Endothelial cell of umbilical vein (primary cell): Measurements from ENCODE around the gene STKLD1. TPM values are rescaled to one million over a fixed set of nuclear protein-coding genes. Genes with fewer than 3 reads are reported as not detected.

Experiments used
- BruUV-seq: library from RNA; stranded (reverse); fragments of 400-500 nt; replicated peaks from 2 replicates; lab custom pipeline; 2021; lab: Mats Ljungman, UMichigan
- CTCF ChIA-PET: fragments of 300-600, 350-600 bp; sonication (Branson Sonifier 250); formaldehyde crosslinking; loops from one replicate; lab custom pipeline; 2021; ENCODE audit warnings: antibody characterized with exemption, inconsistent platforms; lab: Charles Lee
- POLR2A ChIA-PET: fragments of 300-600, 350-600 bp; sonication (Branson Sonifier 250); formaldehyde crosslinking; loops from one replicate; lab custom pipeline; 2021; ENCODE audit warnings: antibody characterized with exemption, inconsistent platforms; lab: Charles Lee
- DNase-seq: peaks from one replicate; pipeline ENCODE4 v3.0.0-alpha.2; 2011; ENCODE audit warnings: low read depth, low spot score
- FAIRE-seq: peaks from 2 replicates; lab custom pipeline; 2011; peaks lifted over from hg19 to GRCh38; lab: Jason Lieb, UNC
- H2AFZ ChIP-seq: 2 replicates; pipeline ENCODE4 v1.6.0; 2012; ENCODE audit warnings: low read depth, low read length, control low read depth, inconsistent platforms
- H3K27ac ChIP-seq: 2 replicates; pipeline ENCODE4 v1.5.1; 2011; ENCODE audit warnings: low read depth, mild to moderate bottlenecking, control low read depth, low read length, moderate library complexity; ENCODE audit not compliant: insufficient read depth
- H3K27me3 ChIP-seq, 2 experiments: 2 replicates each; pipeline versions ENCODE4 v1.6.0 to v1.6.1; 2011; ENCODE audit warnings: low read length in 2 of 2, mixed read lengths in 1 of 2; ENCODE audit not compliant: control insufficient read depth in 2 of 2, insufficient read depth in 2 of 2
- H3K36me3 ChIP-seq, 2 experiments: 2 replicates in 1 of 2; 3 replicates in 1 of 2; pipeline ENCODE4 v1.5.1; 2011; ENCODE audit warnings: low read length in 2 of 2, mild to moderate bottlenecking in 1 of 2, moderate library complexity in 1 of 2; ENCODE audit not compliant: control insufficient read depth in 2 of 2, insufficient read depth in 2 of 2; ENCODE audit errors: extremely low read depth in 1 of 2
- H3K4me1 ChIP-seq: 3 replicates; pipeline ENCODE4 v1.5.1; 2011; ENCODE audit warnings: mild to moderate bottlenecking, low read length; ENCODE audit not compliant: control insufficient read depth, insufficient read depth; ENCODE audit errors: extremely low read depth
- H3K4me2 ChIP-seq: 2 replicates; pipeline ENCODE4 v1.6.1; 2011; ENCODE audit warnings: low read length, control low read depth, mixed read lengths; ENCODE audit not compliant: insufficient read depth
- H3K4me3 ChIP-seq, 3 experiments: fragments of 200-600 bp in 1 of 3; sonication (generic), shearing (Covaris generic) in 1 of 3; replicated peaks in 1 of 3; 2 replicates each; pipeline ENCODE4 v1.5.1; 2011 to 2016; ENCODE audit warnings: control low read depth in 3 of 3, low read length in 3 of 3, mild to moderate bottlenecking in 2 of 3, inconsistent platforms in 1 of 3, low read depth in 1 of 3, moderate library complexity in 1 of 3; ENCODE audit not compliant: insufficient read depth in 1 of 3
- H3K79me2 ChIP-seq: 2 replicates; pipeline ENCODE4 v1.6.0; 2012; ENCODE audit warnings: low read length, inconsistent platforms; ENCODE audit not compliant: control insufficient read depth, insufficient read depth
- H3K9ac ChIP-seq: replicated peaks from 2 replicates; pipeline ENCODE3; 2011; ENCODE audit warnings: low read length, control low read depth; ENCODE audit not compliant: insufficient read depth; ENCODE audit errors: extremely low read depth
- H3K9me1 ChIP-seq: replicated peaks from 3 replicates; pipeline ENCODE4 v1.6.0; 2011; ENCODE audit warnings: mild to moderate bottlenecking, low read length; ENCODE audit not compliant: control insufficient read depth, insufficient read depth; ENCODE audit errors: extremely low read depth
- H3K9me3 ChIP-seq: replicated peaks from 2 replicates; pipeline ENCODE4 v1.5.1; 2012; ENCODE audit warnings: low read length, inconsistent platforms; ENCODE audit not compliant: control insufficient read depth, insufficient read depth
- H4K20me1 ChIP-seq: replicated peaks from 2 replicates; pipeline ENCODE3; 2011; ENCODE audit warnings: mild to moderate bottlenecking, low read length; ENCODE audit not compliant: control insufficient read depth, insufficient read depth; ENCODE audit errors: extremely low read depth
- EZH2 ChIP-seq: IDR thresholded peaks from 2 replicates; pipeline ENCODE4 v1.6.1; 2012; ENCODE audit warnings: borderline replicate concordance, low read depth, mild to moderate bottlenecking, moderate library complexity, low read length, inconsistent platforms; ENCODE audit not compliant: severe bottlenecking
- FOS ChIP-seq: IDR thresholded peaks from 2 replicates; pipeline ENCODE4 v1.6.1; 2011; ENCODE audit warnings: mild to moderate bottlenecking, low read length, moderate library complexity, borderline replicate concordance; ENCODE audit not compliant: insufficient read depth
- GATA2 ChIP-seq: IDR thresholded peaks from 2 replicates; pipeline ENCODE4 v1.7.0; 2011; ENCODE audit warnings: low read depth, mild to moderate bottlenecking, moderate library complexity, mixed read lengths, low read length; ENCODE audit not compliant: insufficient read length, insufficient read depth
- JUN ChIP-seq: IDR thresholded peaks from 2 replicates; pipeline ENCODE4 v1.6.1; 2011; ENCODE audit warnings: borderline replicate concordance, low read depth; ENCODE audit not compliant: insufficient read length, insufficient read depth
- MYC ChIP-seq: IDR thresholded peaks from one replicate; pipeline ENCODE4 v1.6.1; 2011; ENCODE audit warnings: mild to moderate bottlenecking, low read depth, low read length
- POLR2A ChIP-seq: IDR thresholded peaks from 2 replicates; pipeline ENCODE4 v1.6.1; 2012; ENCODE audit warnings: low read depth, mild to moderate bottlenecking, control low read depth, low read length
- POLR2AphosphoS5 ChIP-seq: IDR thresholded peaks from 2 replicates; pipeline ENCODE4 v1.6.1; 2012; ENCODE audit warnings: low read depth, mild to moderate bottlenecking, control low read depth, low read length, moderate library complexity; ENCODE audit not compliant: insufficient read depth
- dilution Hi-C: fragments of 300-500 bp; cut with MboI; formaldehyde crosslinking; loops from one replicate; pipeline ENCODE4 v1.15.0; 2019; ENCODE audit warnings: low sequenced_read_pairs; ENCODE audit not compliant: extremely low pct_ligation_motif_present
- intact Hi-C: fragments of 100-400 bp; cut with micrococcal nuclease; formaldehyde crosslinking; loops from one replicate; pipeline ENCODE4 v1.10.0; 2022
- polyA plus RNA-seq, 4 experiments: library from polyadenylated mRNA; depleted of rRNA in 3 of 4; stranded (reverse) in 3 of 4; unstranded in 1 of 4; fragments of >200 nt; gene quantifications; 2 replicates each; pipeline versions ENCODE4 v1.2.1 to v1.2.3, GENCODE V29; 2011 to 2012; ENCODE audit warnings: missing spikeins in 1 of 4
- total RNA-seq: library from RNA; stranded (reverse); gene quantifications from 2 replicates; pipeline ENCODE4 v1.2.3, GENCODE V29; 2021
- TF ChIP-seq, protein P1 (sequence below), 2 donors: IDR thresholded peaks; 1 replicate in 1 of 2; 2 replicates in 1 of 2; pipeline ENCODE4 v1.5.1; 2011; ENCODE audit warnings: low read length in 2 of 2, mild to moderate bottlenecking in 2 of 2, moderate library complexity in 2 of 2, control low read depth in 1 of 2, inconsistent platforms in 1 of 2, low read depth in 1 of 2; ENCODE audit not compliant: insufficient read depth in 1 of 2; ENCODE audit errors: extremely low read depth in 1 of 2
- TF ChIP-seq, protein P2 (sequence below): IDR thresholded peaks from 2 replicates; pipeline ENCODE4 v1.6.1; 2011; ENCODE audit not compliant: insufficient read depth, insufficient read length

Gene STKLD1
- total and polyA plus RNA-seq, 2 donors (not counting 3 experiments of a cell fraction or from before 2014, with no cell fraction given): 0.29 to 0.77 TPM

DNA sequence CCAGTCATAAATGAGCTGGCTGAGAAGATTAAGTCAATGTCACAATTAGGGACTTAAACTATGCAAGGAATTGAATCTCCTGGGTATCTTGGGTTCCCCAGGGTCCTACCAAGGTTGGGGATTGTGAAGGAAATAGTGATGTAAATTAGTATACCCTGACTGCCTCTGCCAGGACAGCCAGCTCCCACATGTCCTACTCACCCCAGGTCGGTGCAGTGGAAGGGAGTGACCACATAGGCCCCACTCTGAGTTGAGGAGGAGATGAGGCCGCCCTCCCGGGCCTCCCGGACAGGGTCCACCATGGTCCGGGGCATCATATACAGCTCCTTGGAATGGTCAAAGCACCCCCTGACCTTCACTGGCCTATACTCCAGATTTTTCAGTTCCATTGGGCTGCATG, 22.6 kb upstream of the STKLD1 start:
- peaks cover 15 to 28% of the 10 kb centered on the region in 2 experiments for H3K36me3 ChIP-seq
- H4K20me1 ChIP-seq: no peaks in the 10 kb centered on the region
- no peaks in the 10 kb centered on the region for H3K9me3 ChIP-seq
- DNase-seq (no peak), FAIRE-seq (no peak)
- no peak overlapping the region for H3K4me2 ChIP-seq
- dilution Hi-C loops: no loop called here
- H3K4me3 ChIP-seq: no peak overlapping the region
- CTCF ChIA-PET: no interaction called here
- peaks cover 20% of the 10 kb centered on the region for H3K79me2 ChIP-seq
- no peak overlapping the region for H2AFZ ChIP-seq
- no peak for TF ChIP-seq EZH2
- no peak for TF ChIP-seq POLR2AphosphoS5
- no peak for TF ChIP-seq JUN
- TF ChIP-seq, protein P1, sequence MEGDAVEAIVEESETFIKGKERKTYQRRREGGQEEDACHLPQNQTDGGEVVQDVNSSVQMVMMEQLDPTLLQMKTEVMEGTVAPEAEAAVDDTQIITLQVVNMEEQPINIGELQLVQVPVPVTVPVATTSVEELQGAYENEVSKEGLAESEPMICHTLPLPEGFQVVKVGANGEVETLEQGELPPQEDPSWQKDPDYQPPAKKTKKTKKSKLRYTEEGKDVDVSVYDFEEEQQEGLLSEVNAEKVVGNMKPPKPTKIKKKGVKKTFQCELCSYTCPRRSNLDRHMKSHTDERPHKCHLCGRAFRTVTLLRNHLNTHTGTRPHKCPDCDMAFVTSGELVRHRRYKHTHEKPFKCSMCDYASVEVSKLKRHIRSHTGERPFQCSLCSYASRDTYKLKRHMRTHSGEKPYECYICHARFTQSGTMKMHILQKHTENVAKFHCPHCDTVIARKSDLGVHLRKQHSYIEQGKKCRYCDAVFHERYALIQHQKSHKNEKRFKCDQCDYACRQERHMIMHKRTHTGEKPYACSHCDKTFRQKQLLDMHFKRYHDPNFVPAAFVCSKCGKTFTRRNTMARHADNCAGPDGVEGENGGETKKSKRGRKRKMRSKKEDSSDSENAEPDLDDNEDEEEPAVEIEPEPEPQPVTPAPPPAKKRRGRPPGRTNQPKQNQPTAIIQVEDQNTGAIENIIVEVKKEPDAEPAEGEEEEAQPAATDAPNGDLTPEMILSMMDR (IDR thresholded peaks at IDR 0.05; ENCODE audit: extremely low read depth in 1 of 2, insufficient read depth in 1 of 2, low read depth in 1 of 2, low read length in 2 of 2): no peak
- TF ChIP-seq GATA2: no peak
- TF ChIP-seq FOS: no peak
- no peak for TF ChIP-seq MYC
- TF ChIP-seq POLR2A: no peak
- TF ChIP-seq, protein P2, sequence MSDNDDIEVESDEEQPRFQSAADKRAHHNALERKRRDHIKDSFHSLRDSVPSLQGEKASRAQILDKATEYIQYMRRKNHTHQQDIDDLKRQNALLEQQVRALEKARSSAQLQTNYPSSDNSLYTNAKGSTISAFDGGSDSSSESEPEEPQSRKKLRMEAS: no peak
- no peaks in the 10 kb centered on the region for H3K9me1 ChIP-seq
- no peak overlapping the region for H3K9ac ChIP-seq
- intact Hi-C loops: no loop called here
- H3K27ac ChIP-seq: no peak overlapping the region
- POLR2A ChIA-PET: interaction anchor here (1.6 kb wide), 1 partner anchor 12 kb away, joined by 3 read pairs; no protein-coding TSS in a partner anchor
- peaks cover 24% of the 10 kb centered on the region for H3K4me1 ChIP-seq
- no TSS peak for BruUV-seq
- H3K27me3 ChIP-seq: no peaks in the 10 kb centered on the region
